ENCODE measurements around the gene WNT11. TPM values are rescaled to one million over a fixed set of nuclear protein-coding genes. Genes with fewer than 3 reads are reported as not detected.
A peak's percentile ranks its signal among the peaks of the same experiment; 100 is the strongest.

Gene WNT11
- polyA plus RNA-seq, 1 donor (not counting 4 experiments of a cell fraction or from before 2014, with no cell fraction given) = not detected

DNA sequence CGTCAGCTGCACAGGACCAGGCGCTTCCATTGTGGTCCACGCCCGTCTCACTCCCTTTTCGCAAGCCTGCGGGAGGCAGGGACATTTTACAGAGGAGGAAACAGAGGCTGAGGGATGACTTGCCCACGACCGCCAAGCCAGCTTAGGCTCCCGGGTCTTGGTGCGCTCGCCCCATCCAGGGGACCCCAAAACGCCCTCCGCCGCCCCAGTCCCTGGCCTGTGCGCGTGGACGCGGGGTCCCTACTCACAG is 300 bp downstream of the WNT11 start:
- H3K79me2 ChIP-seq (ENCODE audit: control insufficient read depth, insufficient read depth, low read length) = no peaks in the 10 kb centered on the region
- H3K9me1 ChIP-seq (ENCODE audit: control insufficient read depth, extremely low read depth, insufficient read depth, low read length) = no peaks in the 10 kb centered on the region
- H3K4me2 ChIP-seq (ENCODE audit: control insufficient read depth, extremely low read depth, insufficient read depth, low read depth, low read length) = peak overlapping the region; percentile 94
- no peaks in the 10 kb centered on the region for H3K36me3 ChIP-seq (ENCODE audit: control insufficient read depth in 2 of 2, extremely low read depth in 1 of 2, insufficient read depth in 2 of 2, low read length in 2 of 2)
- H3K4me1 ChIP-seq (ENCODE audit: control insufficient read depth, extremely low read depth, insufficient read depth, low read length) = peaks cover 19% of the 10 kb centered on the region
- H3K4me3 ChIP-seq (ENCODE audit: control insufficient read depth in 2 of 3, extremely low read depth in 1 of 3, insufficient read depth in 2 of 3, low read depth in 1 of 3, low read length in 3 of 3) = peak overlapping the region in 1 of 3 experiments; percentile 20
- dilution Hi-C loops (cut with MboI; ENCODE audit: extremely low pct_ligation_motif_present, low sequenced_read_pairs) = no loop called here
- peaks cover 74% of the 10 kb centered on the region for H3K27me3 ChIP-seq (ENCODE audit: control insufficient read depth, extremely low read depth, insufficient read depth, low read length)
- H3K27ac ChIP-seq (ENCODE audit: control insufficient read depth, insufficient read depth, low read length) = no peak overlapping the region
- DNase-seq (ENCODE audit: low read depth, low spot score) (no peak), FAIRE-seq (no peak)
- H3K9me3 ChIP-seq (ENCODE audit: control insufficient read depth, low read depth, low read length) = no peaks in the 10 kb centered on the region
- no peak overlapping the region for H2AFZ ChIP-seq (ENCODE audit: control insufficient read depth, low read length)
- H4K20me1 ChIP-seq (ENCODE audit: control insufficient read depth, extremely low read depth, insufficient read depth, low read length) = peaks cover 6% of the 10 kb centered on the region
- TF ChIP-seq CTCF (optimal IDR thresholded peaks at IDR 0.05 in 1 of 3, IDR thresholded peaks at IDR 0.05 in 1 of 3, conservative IDR thresholded peaks at IDR 0.05 in 1 of 3; ENCODE audit: extremely low read depth in 1 of 3, insufficient read depth in 2 of 3, low read length in 3 of 3) = no peak
- TF ChIP-seq EZH2 (IDR thresholded peaks at IDR 0.05; ENCODE audit: low read length) = peak; percentile 86
- H3K9ac ChIP-seq (ENCODE audit: control insufficient read depth, extremely low read depth, insufficient read depth, low read length) = no peak overlapping the region

DNA sequence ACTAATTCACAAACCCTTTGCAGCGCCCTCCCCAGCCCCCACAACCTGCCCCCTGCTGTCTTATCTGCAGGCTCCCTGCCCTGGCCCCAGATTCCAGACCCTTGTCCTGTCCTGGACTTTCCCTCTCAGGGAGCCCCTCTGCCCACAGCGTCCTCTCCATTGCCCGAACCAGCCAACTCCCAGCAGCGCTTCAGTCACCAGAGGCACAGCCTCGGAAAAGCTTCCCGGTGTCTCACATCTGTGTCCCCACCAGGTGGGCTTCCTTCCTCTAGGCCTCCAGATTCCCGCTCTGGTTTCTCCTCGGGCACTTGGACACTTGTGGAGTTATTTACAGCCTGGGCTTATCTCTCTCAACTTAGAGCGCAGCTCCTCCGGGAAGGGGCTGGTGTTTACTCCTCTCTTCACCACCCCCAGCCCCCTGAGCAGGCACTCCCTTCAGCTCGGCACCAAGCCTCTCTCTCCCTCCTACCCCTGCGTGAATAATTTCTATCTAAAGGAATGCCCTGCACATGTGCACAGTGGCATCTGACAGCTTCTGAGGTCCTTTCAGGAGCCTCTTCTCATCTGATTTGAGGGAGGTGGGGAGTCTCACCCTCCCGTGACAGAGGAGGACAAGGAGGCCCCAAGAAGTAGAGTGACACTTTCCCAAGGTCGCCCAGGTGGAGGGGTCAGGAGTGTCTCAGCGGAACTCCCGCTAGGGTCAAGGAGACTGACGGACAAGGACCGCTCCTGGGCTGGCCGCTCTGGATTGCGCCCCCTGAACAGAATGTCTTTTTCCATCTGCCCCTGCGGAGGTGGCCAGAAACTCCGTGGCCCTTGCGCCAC is 838 bp downstream of the WNT11 start:
- Histone ChIP-seq H3K79me2 (ENCODE audit: control insufficient read depth, insufficient read depth, low read length) (no peaks in the 10 kb centered on the region), H2AFZ (ENCODE audit: control insufficient read depth, low read length) (no peak overlapping the region), H3K27me3 (ENCODE audit: control insufficient read depth, extremely low read depth, insufficient read depth, low read length) (peaks cover 69% of the 10 kb centered on the region), H3K4me1 (ENCODE audit: control insufficient read depth, extremely low read depth, insufficient read depth, low read length) (peaks cover 16% of the 10 kb centered on the region), H3K27ac (ENCODE audit: control insufficient read depth, insufficient read depth, low read length) (no peak overlapping the region), H3K9ac (ENCODE audit: control insufficient read depth, extremely low read depth, insufficient read depth, low read length) (no peak overlapping the region), H3K9me3 (ENCODE audit: control insufficient read depth, low read depth, low read length) (no peaks in the 10 kb centered on the region), H3K4me2 (ENCODE audit: control insufficient read depth, extremely low read depth, insufficient read depth, low read depth, low read length) (no peak overlapping the region), H3K9me1 (ENCODE audit: control insufficient read depth, extremely low read depth, insufficient read depth, low read length) (no peaks in the 10 kb centered on the region), H3K4me3 (ENCODE audit: control insufficient read depth in 2 of 3, extremely low read depth in 1 of 3, insufficient read depth in 2 of 3, low read depth in 1 of 3, low read length in 3 of 3) (no peak overlapping the region), H3K36me3 (ENCODE audit: control insufficient read depth in 2 of 2, extremely low read depth in 1 of 2, insufficient read depth in 2 of 2, low read length in 2 of 2) (no peaks in the 10 kb centered on the region), H4K20me1 (ENCODE audit: control insufficient read depth, extremely low read depth, insufficient read depth, low read length) (peaks cover 6% of the 10 kb centered on the region)
- DNase-seq (ENCODE audit: low read depth, low spot score) (no peak), FAIRE-seq (no peak)
- TF ChIP-seq EZH2 (IDR thresholded peaks at IDR 0.05; ENCODE audit: low read length) = no peak
- TF ChIP-seq CTCF (optimal IDR thresholded peaks at IDR 0.05 in 1 of 3, IDR thresholded peaks at IDR 0.05 in 1 of 3, conservative IDR thresholded peaks at IDR 0.05 in 1 of 3; ENCODE audit: extremely low read depth in 1 of 3, insufficient read depth in 2 of 3, low read length in 3 of 3) = no peak
- dilution Hi-C loops (cut with MboI; ENCODE audit: extremely low pct_ligation_motif_present, low sequenced_read_pairs) = no loop called here

Data from keratinocyte (primary cell).